Measurements from ENCODE around the gene ANKRD23.
"Not testable (repeated sequence)": the region's sequence is repeated elsewhere in the genome, so short reads cannot be mapped to it uniquely, and the experiment has no call there.

ANKRD23 gene

DNA sequence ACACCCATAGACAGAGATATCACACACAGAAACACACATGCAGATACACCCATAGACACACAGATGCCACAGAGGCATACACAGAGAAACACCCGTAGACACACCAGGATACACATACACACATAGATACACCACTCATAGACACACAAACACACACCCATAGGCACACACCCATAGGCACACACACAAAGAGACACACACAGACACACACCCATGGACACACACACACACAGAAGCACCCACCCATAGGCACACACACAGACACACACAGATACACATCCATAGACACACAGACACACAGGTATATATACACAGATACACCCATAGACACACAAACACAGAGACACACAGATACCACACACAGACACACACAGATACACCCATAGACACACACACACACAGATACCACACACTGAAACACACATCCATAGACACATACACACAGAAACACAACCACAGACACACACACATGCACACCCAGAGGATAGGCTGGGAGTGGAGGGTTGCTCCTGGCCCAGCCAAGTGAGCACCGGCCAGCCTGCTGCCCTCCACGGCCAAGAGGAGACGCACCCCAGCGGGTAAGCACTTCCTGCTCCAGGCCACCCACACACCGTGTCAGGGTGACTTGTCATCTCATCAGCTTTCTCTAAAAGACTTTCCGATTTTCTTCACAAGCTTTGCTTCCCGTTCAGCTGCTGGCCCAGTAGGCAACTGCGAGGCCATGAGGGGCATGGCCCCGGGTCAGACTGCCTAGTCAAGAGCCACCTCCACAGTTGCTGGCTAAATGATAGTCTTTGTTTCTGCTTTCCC is 41.8 kb downstream of the ANKRD23 start:
- Mint-ChIP-seq H3K27ac (no peak overlapping the region), H3K9me3 (no peaks in the 10 kb centered on the region), H3K36me3 (ENCODE audit: low read depth) (peaks cover 7% of the 10 kb centered on the region), H3K4me1 (ENCODE audit: low read depth) (peaks cover 9% of the 10 kb centered on the region), H3K4me3 (no peak overlapping the region), H3K27me3 (ENCODE audit: low read depth) (no peaks in the 10 kb centered on the region)
- peak; percentile 35 for DNase-seq (ENCODE audit: low spot score)

- peaks cover 3% of the 10 kb centered on the region for H3K36me3 Mint-ChIP-seq (ENCODE audit: low read depth)
- H3K9me3 Mint-ChIP-seq, result no peaks in the 10 kb centered on the region
- peaks cover 1% of the 10 kb centered on the region for H3K4me1 Mint-ChIP-seq (ENCODE audit: low read depth)
- H3K27ac Mint-ChIP-seq, result no peak overlapping the region
- H3K4me3 Mint-ChIP-seq, result no peak overlapping the region
- peak; percentile 57 for DNase-seq (ENCODE audit: low spot score)
- H3K27me3 Mint-ChIP-seq (ENCODE audit: low read depth), result no peaks in the 10 kb centered on the region
These were observed 42.6 kb downstream of the ANKRD23 start for GRCh38 chr2:96801005-96801785.

- H3K36me3 Mint-ChIP-seq (ENCODE audit: low read depth), result peaks cover 3% of the 10 kb centered on the region
- H3K9me3 Mint-ChIP-seq, result no peaks in the 10 kb centered on the region
- H3K27ac Mint-ChIP-seq, result no peak overlapping the region
- no peaks in the 10 kb centered on the region for H3K4me1 Mint-ChIP-seq (ENCODE audit: low read depth)
- H3K4me3 Mint-ChIP-seq, result no peak overlapping the region
- no peaks in the 10 kb centered on the region for H3K27me3 Mint-ChIP-seq (ENCODE audit: low read depth)
- no peak for DNase-seq (ENCODE audit: low spot score)
These were observed 43.5 kb downstream of the ANKRD23 start for GRCh38 chr2:96800061-96801004.

- Mint-ChIP-seq H3K4me1 (ENCODE audit: low read depth) (no peaks in the 10 kb centered on the region), H3K9me3 (no peaks in the 10 kb centered on the region), H3K4me3 (no peak overlapping the region), H3K27ac (no peak overlapping the region), H3K27me3 (ENCODE audit: low read depth) (no peaks in the 10 kb centered on the region), H3K36me3 (ENCODE audit: low read depth) (peaks cover 3% of the 10 kb centered on the region)
- no peak for DNase-seq (ENCODE audit: low spot score)
These were observed 44.2 kb downstream of the ANKRD23 start for GRCh38 chr2:96799623-96799935.

- Mint-ChIP-seq H3K27ac (no peak overlapping the region), H3K4me1 (ENCODE audit: low read depth) (no peaks in the 10 kb centered on the region), H3K27me3 (ENCODE audit: low read depth) (no peaks in the 10 kb centered on the region)
These were observed 44.8 kb downstream of the ANKRD23 start for GRCh38 chr2:96798733-96799622.

GRCh38 chr2:96797066-96797625 is 46.7 kb downstream of the ANKRD23 start:
- Mint-ChIP-seq H3K4me1 (ENCODE audit: low read depth) (no peaks in the 10 kb centered on the region), H3K27me3 (ENCODE audit: low read depth) (no peaks in the 10 kb centered on the region), H3K36me3 (ENCODE audit: low read depth) (peaks cover 3% of the 10 kb centered on the region), H3K27ac (no peak overlapping the region), H3K9me3 (no peaks in the 10 kb centered on the region), H3K4me3 (no peak overlapping the region)
- no peak for DNase-seq (ENCODE audit: low spot score)

More at GRCh38 chr2:96798733-96799622, 44.8 kb downstream of the ANKRD23 start:
- Mint-ChIP-seq H3K4me3 (no peak overlapping the region), H3K9me3 (no peaks in the 10 kb centered on the region), H3K36me3 (ENCODE audit: low read depth) (peaks cover 3% of the 10 kb centered on the region)
- no peak for DNase-seq (ENCODE audit: low spot score)

DNA sequence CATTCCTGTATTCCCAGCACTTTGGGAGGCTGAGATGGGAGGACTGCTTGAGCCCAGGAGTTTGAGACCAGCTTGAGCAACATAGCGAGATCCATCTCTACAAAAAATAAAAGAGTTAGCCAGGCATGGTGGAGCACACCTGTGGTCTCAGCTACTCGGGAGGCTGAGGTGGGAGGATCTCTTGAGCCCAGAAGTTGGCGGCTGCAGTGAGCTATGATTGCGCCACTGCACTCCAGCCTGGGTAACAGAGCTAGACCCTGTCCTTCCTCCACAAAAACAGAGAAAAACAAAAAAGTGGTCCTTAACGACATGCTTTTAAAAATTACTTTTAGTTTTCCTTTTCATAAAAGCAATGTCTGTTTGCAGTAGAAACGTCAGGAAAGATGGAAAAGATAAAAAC is 47.3 kb downstream of the ANKRD23 start:
- H3K4me3 Mint-ChIP-seq; H3K36me3 Mint-ChIP-seq (ENCODE audit: low read depth); H3K9me3 Mint-ChIP-seq; H3K27me3 Mint-ChIP-seq (ENCODE audit: low read depth); H3K27ac Mint-ChIP-seq; DNase-seq (ENCODE audit: low spot score); H3K4me1 Mint-ChIP-seq (ENCODE audit: low read depth): not testable (repeated sequence)

DNA sequence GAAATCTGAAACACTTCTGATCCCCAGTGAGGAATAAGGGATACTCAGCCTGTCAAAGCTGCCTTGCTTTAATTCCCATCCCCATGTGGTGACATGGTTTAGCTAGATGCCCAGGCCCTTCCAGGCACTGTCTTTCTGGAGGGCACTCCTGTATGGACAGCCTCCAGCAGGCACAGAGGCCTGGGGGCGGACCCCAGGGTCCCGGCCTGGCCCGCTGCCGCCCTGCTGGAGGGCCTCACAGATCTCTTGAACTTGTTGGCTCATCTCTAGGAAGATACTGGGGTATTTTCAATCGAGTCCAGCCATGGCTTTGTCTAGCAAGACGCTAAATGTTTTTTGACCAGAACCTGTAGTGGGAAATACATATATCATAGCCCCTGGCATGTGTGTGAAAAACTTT is 48.7 kb downstream of the ANKRD23 start:
- H3K27ac Mint-ChIP-seq, result no peak overlapping the region
- H3K36me3 Mint-ChIP-seq (ENCODE audit: low read depth), result peaks cover 3% of the 10 kb centered on the region
- no peaks in the 10 kb centered on the region for H3K4me1 Mint-ChIP-seq (ENCODE audit: low read depth)
- no peak overlapping the region for H3K4me3 Mint-ChIP-seq
- H3K9me3 Mint-ChIP-seq, result no peaks in the 10 kb centered on the region
- H3K27me3 Mint-ChIP-seq (ENCODE audit: low read depth), result no peaks in the 10 kb centered on the region
- DNase-seq (ENCODE audit: low spot score), result no peak

GRCh38 chr2:96792772-96793749 is 50.8 kb downstream of the ANKRD23 start:
- Mint-ChIP-seq H3K9me3 (no peaks in the 10 kb centered on the region), H3K36me3 (ENCODE audit: low read depth) (no peaks in the 10 kb centered on the region), H3K27ac (no peak overlapping the region), H3K4me3 (no peak overlapping the region), H3K27me3 (ENCODE audit: low read depth) (no peaks in the 10 kb centered on the region), H3K4me1 (ENCODE audit: low read depth) (no peaks in the 10 kb centered on the region)
- no peak for DNase-seq (ENCODE audit: low spot score)

- H3K4me3 Mint-ChIP-seq, result no peak overlapping the region
- no peaks in the 10 kb centered on the region for H3K4me1 Mint-ChIP-seq (ENCODE audit: low read depth)
- no peak overlapping the region for H3K27ac Mint-ChIP-seq
- no peaks in the 10 kb centered on the region for H3K36me3 Mint-ChIP-seq (ENCODE audit: low read depth)
- no peak for DNase-seq (ENCODE audit: low spot score)
- H3K27me3 Mint-ChIP-seq (ENCODE audit: low read depth), result no peaks in the 10 kb centered on the region
- no peaks in the 10 kb centered on the region for H3K9me3 Mint-ChIP-seq
These were observed 54.6 kb downstream of the ANKRD23 start for GRCh38 chr2:96789245-96789617.

- Mint-ChIP-seq H3K27me3 (ENCODE audit: low read depth) (no peaks in the 10 kb centered on the region), H3K36me3 (ENCODE audit: low read depth) (no peaks in the 10 kb centered on the region), H3K4me1 (ENCODE audit: low read depth) (no peaks in the 10 kb centered on the region), H3K9me3 (no peaks in the 10 kb centered on the region), H3K27ac (no peak overlapping the region), H3K4me3 (no peak overlapping the region)
- no peak for DNase-seq (ENCODE audit: low spot score)
These were observed 55.2 kb downstream of the ANKRD23 start for GRCh38 chr2:96788442-96789244.

All from T-helper 2 cell treated with Interferon-gamma antibody and Interleukin-4, amounts not matched to agents 5 μg/mL and 100 μg/mL, for 36 hours (primary cell).